OCI-LY7 (cell line): ENCODE data around the gene CPPED1. TPM values are rescaled to one million over a fixed set of nuclear protein-coding genes. Genes with fewer than 3 reads are reported as not detected.

ENCODE experiments used
- BruUV-seq: library from RNA; stranded (reverse); fragments of 400-500 nt; replicated peaks from 2 replicates; lab custom pipeline; 2021; lab: Mats Ljungman, UMichigan
- CTCF ChIA-PET: fragments of 300-600 bp; sonication (Branson Sonifier 250); formaldehyde crosslinking; loops from one replicate; lab custom pipeline; 2022; ENCODE audit warnings: antibody characterized with exemption; ENCODE audit not compliant: unreplicated experiment; lab: Charles Lee
- POLR2A ChIA-PET: fragments of 300-600 bp; sonication (Branson Sonifier 250); formaldehyde crosslinking; loops from one replicate; lab custom pipeline; 2022; ENCODE audit warnings: antibody characterized with exemption; lab: Charles Lee
- DNase-seq: peaks from one replicate; pipeline ENCODE4 v3.0.0-alpha.2; 2015; ENCODE audit warnings: low spot score
- H2AFZ ChIP-seq: fragments of 200-600 bp; sonication (generic), shearing (Covaris generic); 2 replicates; pipeline ENCODE4 v1.6.1; 2014; ENCODE audit warnings: mild to moderate bottlenecking, antibody characterized with exemption, low read length, moderate library complexity
- H3K27ac ChIP-seq: fragments of 200-600 bp; sonication (generic); 2 replicates; pipeline ENCODE4 v1.5.1; 2014; ENCODE audit warnings: mixed run types, low read depth, mild to moderate bottlenecking, moderate library complexity, low read length, inconsistent platforms; ENCODE audit not compliant: poor library complexity, severe bottlenecking
- H3K36me3 ChIP-seq: fragments of 200-600 bp; sonication (generic); 2 replicates; pipeline ENCODE4 v1.6.1; 2014; ENCODE audit warnings: mild to moderate bottlenecking, antibody characterized with exemption, low read length, moderate library complexity, mixed read lengths; ENCODE audit not compliant: insufficient read depth
- H3K4me1 ChIP-seq: fragments of 200-600 bp; sonication (generic); 2 replicates; pipeline ENCODE4 v1.5.1; 2014; ENCODE audit warnings: mild to moderate bottlenecking, low read length; ENCODE audit not compliant: insufficient read depth, poor library complexity, severe bottlenecking
- H3K4me2 ChIP-seq: fragments of 200-600 bp; sonication (generic); 2 replicates; pipeline ENCODE4 v1.6.1; 2014; ENCODE audit warnings: mild to moderate bottlenecking, low read length
- H3K4me3 ChIP-seq: fragments of 200-600 bp; sonication (generic); 2 replicates; pipeline ENCODE4 v1.5.1; 2014; ENCODE audit warnings: mild to moderate bottlenecking, low read depth, low read length; ENCODE audit not compliant: poor library complexity, severe bottlenecking
- H3K79me2 ChIP-seq: fragments of 200-600 bp; sonication (generic); 2 replicates; pipeline ENCODE4 v1.6.1; 2016; ENCODE audit warnings: low read depth, mild to moderate bottlenecking, low read length, moderate library complexity, mixed read lengths; ENCODE audit not compliant: insufficient read depth
- H3K9me2 ChIP-seq: fragments of 200-600 bp; sonication (generic); 2 replicates; pipeline ENCODE4 v1.6.1; 2016; ENCODE audit warnings: mild to moderate bottlenecking, low read length, mixed read lengths; ENCODE audit not compliant: insufficient read depth
- H3K9me3 ChIP-seq: fragments of 200-600 bp; sonication (generic); 2 replicates; pipeline ENCODE4 v1.6.1; 2014; ENCODE audit warnings: mild to moderate bottlenecking, mixed run types, low read length, mixed read lengths
- H4K20me1 ChIP-seq: fragments of 200-600 bp; sonication (generic); 2 replicates; pipeline ENCODE4 v1.6.1; 2014; ENCODE audit warnings: mild to moderate bottlenecking, antibody characterized with exemption, low read length, moderate library complexity, mixed read lengths; ENCODE audit not compliant: insufficient read depth
- EZH2phosphoT487 ChIP-seq: fragments of 200-600 bp; sonication (generic); IDR thresholded peaks from 2 replicates; pipeline ENCODE4 v1.6.1; 2018; ENCODE audit warnings: low read depth, borderline replicate concordance, mild to moderate bottlenecking, mixed run types, antibody characterized with exemption, low read length, moderate library complexity, mixed read lengths
- intact Hi-C: fragments of 100-400 bp; cut with micrococcal nuclease; formaldehyde crosslinking; loops from one replicate; pipeline ENCODE4 v1.10.0; 2022; ENCODE audit not compliant: unreplicated experiment
- total RNA-seq, 2 experiments: library from RNA; depleted of rRNA in 1 of 2; stranded (reverse); fragments of >200 nt in 1 of 2; shearing (Covaris generic) in 1 of 2; gene quantifications; 2 replicates each; pipeline ENCODE4 v1.2.3, GENCODE V29; 2014 to 2022
- TF ChIP-seq, protein P1 (sequence below): fragments of 200-600 bp; sonication (generic); conservative IDR thresholded peaks from 2 replicates; pipeline ENCODE4 v1.5.1; 2014; ENCODE audit warnings: mild to moderate bottlenecking, antibody characterized with exemption, low read length, moderate library complexity, mixed read lengths

Gene CPPED1
- total RNA-seq, 2 experiments from 2014 or later: 8.6 to 14.2 TPM

DNA sequence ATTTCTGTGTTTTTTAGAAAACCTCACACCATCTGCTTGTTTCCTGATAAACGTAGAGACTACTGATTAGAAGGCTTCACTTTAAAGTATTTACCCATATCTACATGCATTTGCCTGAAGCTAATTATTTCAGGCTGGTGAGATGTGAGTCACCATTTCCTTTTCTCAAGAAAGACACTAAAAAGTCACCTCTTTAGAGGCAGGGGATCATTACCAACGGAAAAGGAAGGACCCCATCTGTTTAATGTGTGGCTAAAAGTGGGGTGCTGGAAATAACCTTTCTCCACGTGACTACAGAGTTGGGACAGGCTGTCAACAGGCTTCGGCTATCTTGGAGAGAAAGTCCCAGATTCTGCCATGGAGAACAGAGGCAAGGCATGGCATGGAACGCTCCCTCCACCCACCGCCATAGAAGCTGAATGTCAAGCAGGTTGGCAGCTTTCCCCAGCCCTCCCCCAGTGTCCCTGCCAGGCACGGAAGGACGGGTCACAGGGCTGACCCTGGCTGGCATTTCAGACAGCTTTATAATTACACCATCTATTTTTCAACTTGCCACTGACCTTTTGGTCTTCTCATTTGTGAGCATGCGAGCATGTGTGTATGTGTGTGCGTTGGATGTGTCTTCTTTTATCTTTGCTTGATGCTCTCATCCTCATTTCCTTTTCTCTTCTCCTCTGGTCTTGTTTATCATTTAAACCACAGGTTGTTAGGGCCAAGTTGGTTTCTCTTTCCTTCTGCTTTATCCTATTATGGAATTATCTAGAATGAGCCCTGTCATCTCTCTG, 157.0 kb downstream of the CPPED1 start:
- CTCF ChIA-PET: no interaction called here
- H4K20me1 ChIP-seq: no peaks in the 10 kb centered on the region
- DNase-seq: no peak
- POLR2A ChIA-PET: no interaction called here
- BruUV-seq: no TSS peak
- H3K79me2 ChIP-seq: no peaks in the 10 kb centered on the region
- no peak overlapping the region for H2AFZ ChIP-seq
- TF ChIP-seq, protein P1, sequence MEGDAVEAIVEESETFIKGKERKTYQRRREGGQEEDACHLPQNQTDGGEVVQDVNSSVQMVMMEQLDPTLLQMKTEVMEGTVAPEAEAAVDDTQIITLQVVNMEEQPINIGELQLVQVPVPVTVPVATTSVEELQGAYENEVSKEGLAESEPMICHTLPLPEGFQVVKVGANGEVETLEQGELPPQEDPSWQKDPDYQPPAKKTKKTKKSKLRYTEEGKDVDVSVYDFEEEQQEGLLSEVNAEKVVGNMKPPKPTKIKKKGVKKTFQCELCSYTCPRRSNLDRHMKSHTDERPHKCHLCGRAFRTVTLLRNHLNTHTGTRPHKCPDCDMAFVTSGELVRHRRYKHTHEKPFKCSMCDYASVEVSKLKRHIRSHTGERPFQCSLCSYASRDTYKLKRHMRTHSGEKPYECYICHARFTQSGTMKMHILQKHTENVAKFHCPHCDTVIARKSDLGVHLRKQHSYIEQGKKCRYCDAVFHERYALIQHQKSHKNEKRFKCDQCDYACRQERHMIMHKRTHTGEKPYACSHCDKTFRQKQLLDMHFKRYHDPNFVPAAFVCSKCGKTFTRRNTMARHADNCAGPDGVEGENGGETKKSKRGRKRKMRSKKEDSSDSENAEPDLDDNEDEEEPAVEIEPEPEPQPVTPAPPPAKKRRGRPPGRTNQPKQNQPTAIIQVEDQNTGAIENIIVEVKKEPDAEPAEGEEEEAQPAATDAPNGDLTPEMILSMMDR: no peak
- no peak for TF ChIP-seq EZH2phosphoT487
- H3K4me2 ChIP-seq: no peak overlapping the region
- no peak overlapping the region for H3K4me3 ChIP-seq
- intact Hi-C loops: no loop called here
- no peaks in the 10 kb centered on the region for H3K36me3 ChIP-seq
- H3K9me2 ChIP-seq: no peaks in the 10 kb centered on the region
- H3K4me1 ChIP-seq: peaks cover 5% of the 10 kb centered on the region
- H3K9me3 ChIP-seq: no peaks in the 10 kb centered on the region
- H3K27ac ChIP-seq: no peak overlapping the region

DNA sequence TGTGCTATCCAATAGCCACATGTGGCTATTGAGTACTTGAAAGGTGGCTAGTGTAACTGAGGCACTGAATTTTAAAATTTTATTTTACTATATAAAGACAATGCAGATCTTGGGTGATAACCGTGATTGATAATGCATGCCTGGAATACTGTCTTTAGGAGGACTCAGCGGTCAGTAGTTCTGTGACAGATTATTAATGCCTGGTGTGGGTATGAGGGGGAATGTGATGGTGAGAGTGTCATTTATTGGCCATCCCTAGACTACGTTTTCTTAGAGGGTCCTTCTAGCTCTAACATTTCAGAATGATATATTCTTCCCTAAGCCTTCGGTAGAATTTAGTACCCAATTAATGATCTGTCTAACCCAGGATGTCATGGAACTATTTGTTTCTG, 157.6 kb downstream of the CPPED1 start:
- ChIA-PET POLR2A (no interaction called here), CTCF (no interaction called here)
- Histone ChIP-seq H3K36me3 (no peaks in the 10 kb centered on the region), H3K79me2 (no peaks in the 10 kb centered on the region), H2AFZ (no peak overlapping the region), H3K27ac (no peak overlapping the region), H3K4me2 (no peak overlapping the region), H3K9me3 (no peaks in the 10 kb centered on the region), H4K20me1 (no peaks in the 10 kb centered on the region), H3K9me2 (no peaks in the 10 kb centered on the region), H3K4me1 (peaks cover 5% of the 10 kb centered on the region), H3K4me3 (no peak overlapping the region)
- no TSS peak for BruUV-seq
- no peak for DNase-seq
- no peak for TF ChIP-seq EZH2phosphoT487
- TF ChIP-seq, protein P1: no peak
- intact Hi-C loops: no loop called here

DNA sequence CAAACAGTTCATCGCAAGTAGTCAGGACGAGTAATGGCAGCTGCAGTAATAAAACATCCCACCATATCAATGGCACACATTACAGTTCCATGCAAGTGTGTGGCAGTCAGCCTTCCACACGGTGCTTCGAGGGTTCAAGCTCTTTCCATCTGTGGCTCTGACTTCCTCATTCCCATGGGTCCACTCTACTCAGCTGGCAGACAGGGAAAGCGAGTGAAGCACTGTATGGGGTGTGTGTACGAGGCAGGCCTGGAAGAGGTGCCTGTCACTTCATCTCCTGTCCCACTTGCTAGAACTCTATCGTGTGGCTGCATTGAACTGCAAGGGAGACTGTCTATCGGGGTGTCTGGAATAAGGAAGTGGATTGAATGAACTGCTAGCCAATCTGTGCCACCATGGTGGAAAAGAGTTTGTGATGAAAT, 160.6 kb downstream of the CPPED1 start:
- POLR2A ChIA-PET: no interaction called here
- DNase-seq: no peak
- CTCF ChIA-PET: no interaction called here
- Histone ChIP-seq H3K4me3 (no peak overlapping the region), H3K4me2 (no peak overlapping the region), H3K27ac (no peak overlapping the region), H4K20me1 (no peaks in the 10 kb centered on the region), H3K79me2 (no peaks in the 10 kb centered on the region), H3K9me3 (no peaks in the 10 kb centered on the region), H2AFZ (no peak overlapping the region), H3K36me3 (no peaks in the 10 kb centered on the region), H3K9me2 (no peaks in the 10 kb centered on the region), H3K4me1 (peaks cover 5% of the 10 kb centered on the region)
- TF ChIP-seq, protein P1: no peak
- no peak for TF ChIP-seq EZH2phosphoT487
- BruUV-seq: no TSS peak
- intact Hi-C loops: no loop called here
